Effector CD8-positive, alpha-beta T cell (primary cell): ENCODE results near the gene RABGAP1.
A peak's percentile ranks its signal among the peaks of the same experiment; 100 is the strongest.
"Not testable (repeated sequence)": the region's sequence is repeated elsewhere in the genome, so short reads cannot be mapped to it uniquely, and the experiment has no call there.

Source experiments
- DNase-seq: peaks from one replicate; lab custom pipeline; 2025; lab: John Stamatoyannopoulos, UW
- total RNA-seq, 4 experiments: gene quantifications; one replicate each; lab custom pipeline; 2026; lab: John Stamatoyannopoulos, UW

Gene RABGAP1
- total RNA-seq = 52.5 to 96.8 (median 82.9) reads per million in 4 experiments

GRCh38 chr9:122940749-122941581, at the start of gene RABGAP1:
Gene RABGAP1, plus strand, starts transcription at chr9:122941020. Its CDS starts 16,040 bp downstream, at chr9:122957060.
- DNase-seq = peak; percentile 97

GRCh38 chr9:122897969-122898368, 42.9 kb upstream of the RABGAP1 start:
- DNase-seq = no peak

GRCh38 chr9:122900791-122901190, 40.0 kb upstream of the RABGAP1 start:
- no peak for DNase-seq

GRCh38 chr9:122904466-122904822, 36.4 kb upstream of the RABGAP1 start:
- no peak for DNase-seq

- DNase-seq = peak; percentile 95
Observed at GRCh38 chr9:122904823-122905710, 35.8 kb upstream of the RABGAP1 start, which contains the start of gene RC3H2. Gene RC3H2, minus strand, starts transcription at chr9:122905359. Its CDS starts 7,850 bp downstream, at chr9:122897509.

GRCh38 chr9:122906122-122906521, 34.7 kb upstream of the RABGAP1 start:
- not testable (repeated sequence) for DNase-seq

GRCh38 chr9:122912671-122912963, 28.2 kb upstream of the RABGAP1 start:
- DNase-seq = no peak

- peak; percentile 49 for DNase-seq
Observed at GRCh38 chr9:122912964-122913673, 27.7 kb upstream of the RABGAP1 start, which contains the start of gene ZBTB6. Gene ZBTB6, minus strand, starts transcription at chr9:122913323. Its CDS starts 1,251 bp downstream, at chr9:122912072.

GRCh38 chr9:122918310-122918709, 22.5 kb upstream of the RABGAP1 start:
- no peak for DNase-seq

GRCh38 chr9:122922713-122923112, 18.1 kb upstream of the RABGAP1 start:
- DNase-seq = no peak

GRCh38 chr9:122923947-122924346, 16.9 kb upstream of the RABGAP1 start:
- no peak for DNase-seq

GRCh38 chr9:122929796-122930354, 10.9 kb upstream of the RABGAP1 start:
- no peak for DNase-seq

- DNase-seq = no peak
Observed at GRCh38 chr9:122930541-122931225, 10.1 kb upstream of the RABGAP1 start.

- peak; percentile 83 for DNase-seq
Observed at GRCh38 chr9:122931226-122932121, 9.3 kb upstream of the RABGAP1 start, which contains the start of gene ZBTB26. Gene ZBTB26, minus strand, starts transcription at chr9:122931512. Its CDS starts 11,578 bp downstream, at chr9:122919934.

- no peak for DNase-seq
Observed at GRCh38 chr9:122936464-122936863, 4.4 kb upstream of the RABGAP1 start.

GRCh38 chr9:122936883-122937282, 3.9 kb upstream of the RABGAP1 start:
- DNase-seq = no peak

- no peak for DNase-seq
Observed at GRCh38 chr9:122939601-122940000, 1.2 kb upstream of the RABGAP1 start.

- no peak for DNase-seq
Observed at GRCh38 chr9:122940454-122940748, 419 bp upstream of the RABGAP1 start.

GRCh38 chr9:122941582-122942234, 888 bp downstream of the RABGAP1 start:
- DNase-seq = no peak
